Suppressor macrophage (primary cell): ENCODE measurements around the gene CYP4F3.
"Not testable (repeated sequence)": the region's sequence is repeated elsewhere in the genome, so short reads cannot be mapped to it uniquely, and the experiment has no call there.

Experiments
- DNase-seq, 4 experiments: peaks; one replicate each; pipeline ENCODE4 v3.0.0-alpha.2; 2020 to 2022
- total RNA-seq, 17 experiments: gene quantifications; one replicate each; lab custom pipeline; 2026; ENCODE audit warnings: mixed read lengths in 6 of 17, inconsistent platforms in 3 of 17; lab: John Stamatoyannopoulos, UW

Gene CYP4F3
- 0 to 3.7 (median 0.29) reads per million in 17 experiments for total RNA-seq

- peak; percentile 84 to 91 (median 88) for DNase-seq
Observed at GRCh38 chr19:15640294-15640903, at the start of gene CYP4F3. Gene CYP4F3 (plus strand): TSS chr19:15640897. CDS start chr19:15641416, 519 bp downstream.

GRCh38 chr19:15591796-15592195, 48.9 kb upstream of the CYP4F3 start:
- DNase-seq = no peak

GRCh38 chr19:15592506-15592905, 48.2 kb upstream of the CYP4F3 start:
- peak in 1 of 4 experiments; percentile 13 for DNase-seq

- DNase-seq = not testable (repeated sequence)
Observed at GRCh38 chr19:15593766-15594165, 46.9 kb upstream of the CYP4F3 start.

GRCh38 chr19:15595069-15595468, 45.6 kb upstream of the CYP4F3 start:
- DNase-seq = peak; percentile 43 to 67 (median 55)

- DNase-seq = not testable (repeated sequence)
Observed at GRCh38 chr19:15607978-15608925, 32.4 kb upstream of the CYP4F3 start.

- DNase-seq = no peak
Observed at GRCh38 chr19:15609261-15609660, 31.4 kb upstream of the CYP4F3 start.

- no peak for DNase-seq
Observed at GRCh38 chr19:15612342-15612741, 28.4 kb upstream of the CYP4F3 start.

GRCh38 chr19:15613338-15613737, 27.4 kb upstream of the CYP4F3 start:
- no peak for DNase-seq

GRCh38 chr19:15614507-15615379, 26.0 kb upstream of the CYP4F3 start, which contains the start of gene CYP4F8:
Gene CYP4F8 (plus strand): TSS chr19:15615218. CDS start chr19:15615617, 399 bp downstream.
- no peak for DNase-seq

- no peak for DNase-seq
Observed at GRCh38 chr19:15615526-15615925, 25.2 kb upstream of the CYP4F3 start.

GRCh38 chr19:15616183-15616582, 24.5 kb upstream of the CYP4F3 start:
- no peak for DNase-seq

GRCh38 chr19:15616627-15617270, 23.9 kb upstream of the CYP4F3 start:
- DNase-seq = no peak

- DNase-seq = no peak
Observed at GRCh38 chr19:15618321-15618720, 22.4 kb upstream of the CYP4F3 start.

- no peak for DNase-seq
Observed at GRCh38 chr19:15621801-15622200, 18.9 kb upstream of the CYP4F3 start.

- DNase-seq = no peak
Observed at GRCh38 chr19:15622991-15623390, 17.7 kb upstream of the CYP4F3 start.

GRCh38 chr19:15623711-15624318, 16.9 kb upstream of the CYP4F3 start:
- DNase-seq = peak in 3 of 4 experiments; percentile 18 to 40 (median 31)

GRCh38 chr19:15628236-15629002, 12.3 kb upstream of the CYP4F3 start:
- no peak for DNase-seq

GRCh38 chr19:15629003-15629880, 11.5 kb upstream of the CYP4F3 start:
- DNase-seq = peak; percentile 71 to 91 (median 88)

- DNase-seq = peak in 3 of 4 experiments; percentile 18 to 47 (median 24)
Observed at GRCh38 chr19:15631817-15632216, 8.9 kb upstream of the CYP4F3 start.
